Smooth muscle cell (in vitro differentiated cells): ENCODE data around the gene CLSTN1. TPM values are rescaled to one million over a fixed set of nuclear protein-coding genes. Genes with fewer than 3 reads are reported as not detected.

ENCODE experiments used
- DNase-seq: peaks from one replicate; lab custom pipeline; 2025; ENCODE audit not compliant: unreplicated experiment; lab: John Stamatoyannopoulos, UW
- H2AFZ ChIP-seq: fragments of 200-600 bp; sonication (generic); 2 replicates; pipeline ENCODE4 v1.6.0; 2016; ENCODE audit warnings: antibody characterized with exemption, low read depth, mild to moderate bottlenecking
- H3F3A ChIP-seq: fragments of 200-600 bp; sonication (generic); 2 replicates; pipeline ENCODE4 v1.6.0; 2017; ENCODE audit warnings: antibody characterized with exemption, low read depth
- H3K27ac ChIP-seq: fragments of 200-600 bp; sonication (generic); 2 replicates; pipeline ENCODE4 v1.5.1; 2016; ENCODE audit warnings: low read depth, mild to moderate bottlenecking
- H3K27me3 ChIP-seq: fragments of 200-600 bp; sonication (generic); 2 replicates; pipeline ENCODE4 v1.6.1; 2016; ENCODE audit warnings: low read depth, mild to moderate bottlenecking
- H3K36me3 ChIP-seq: fragments of 200-600 bp; sonication (generic); 2 replicates; pipeline ENCODE4 v1.5.1; 2016; ENCODE audit warnings: low read depth
- H3K4me1 ChIP-seq: fragments of 200-600 bp; sonication (generic); 2 replicates; pipeline ENCODE4 v1.5.1; 2016; ENCODE audit warnings: low read depth
- H3K4me2 ChIP-seq: fragments of 200-600 bp; sonication (generic); 2 replicates; pipeline ENCODE4 v1.6.0; 2016; ENCODE audit warnings: mild to moderate bottlenecking
- H3K4me3 ChIP-seq: fragments of 200-600 bp; sonication (generic); 2 replicates; pipeline ENCODE4 v1.5.1; 2016; ENCODE audit warnings: mild to moderate bottlenecking
- H3K79me2 ChIP-seq: fragments of 200-600 bp; sonication (generic); 2 replicates; pipeline ENCODE4 v1.6.0; 2016; ENCODE audit warnings: low read depth, mild to moderate bottlenecking
- H3K9ac ChIP-seq: fragments of 200-600 bp; sonication (generic); 2 replicates; pipeline ENCODE4 v1.6.0; 2016; ENCODE audit warnings: low read depth
- H3K9me3 ChIP-seq: fragments of 200-600 bp; sonication (generic); replicated peaks from 2 replicates; pipeline ENCODE4 v1.5.1; 2016; ENCODE audit warnings: low read depth
- H4K20me1 ChIP-seq: fragments of 200-600 bp; sonication (generic); 2 replicates; pipeline ENCODE4 v1.6.0; 2016; ENCODE audit warnings: low read depth
- CTCF ChIP-seq: fragments of 200-600 bp; sonication (generic); IDR thresholded peaks from 2 replicates; pipeline ENCODE4 v1.5.1; 2017; ENCODE audit warnings: borderline replicate concordance, mild to moderate bottlenecking, antibody characterized with exemption; ENCODE audit not compliant: insufficient read depth, poor library complexity, severe bottlenecking
- WGBS: methylation state at CpG from one replicate; pipeline ENCODE4 v1.1.7; 2016; ENCODE audit warnings: low lambda C conversion rate; 5-methylcytosine and 5-hydroxymethylcytosine counted together
- polyA plus RNA-seq: library from polyadenylated mRNA; unstranded; fragments of >200 nt; fragmentation: Nextera tagmentation; extraction: Ambion mirVana; gene quantifications from 2 replicates; pipeline ENCODE4 v1.2.1, GENCODE V29; 2016
- total RNA-seq: library from RNA; depleted of rRNA; stranded (reverse); fragments of >200 nt; gene quantifications from 2 replicates; pipeline ENCODE4 v1.2.3, GENCODE V29; 2014

The CLSTN1 gene
- total and polyA plus RNA-seq, 2 experiments from 2014 or later: 51.3 to 83.5 TPM

GRCh38 chr1:9736241-9736640 lies 87.5 kb downstream of the CLSTN1 start:
- no peaks in the 10 kb centered on the region for H3K9me3 ChIP-seq
- H3K4me2 ChIP-seq: no peak overlapping the region
- H4K20me1 ChIP-seq: no peaks in the 10 kb centered on the region
- H3K4me1 ChIP-seq: no peaks in the 10 kb centered on the region
- TF ChIP-seq CTCF: no peak
- no peaks in the 10 kb centered on the region for H3F3A ChIP-seq
- no peak overlapping the region for H3K9ac ChIP-seq
- WGBS: 96% methylated on average over 5 of the region's 5 CpGs
- no peak for DNase-seq
- H3K4me3 ChIP-seq: no peak overlapping the region
- H3K27me3 ChIP-seq: no peaks in the 10 kb centered on the region
- H3K79me2 ChIP-seq: no peaks in the 10 kb centered on the region
- H3K27ac ChIP-seq: no peak overlapping the region
- peaks cover 3% of the 10 kb centered on the region for H3K36me3 ChIP-seq
- H2AFZ ChIP-seq: no peak overlapping the region

DNA sequence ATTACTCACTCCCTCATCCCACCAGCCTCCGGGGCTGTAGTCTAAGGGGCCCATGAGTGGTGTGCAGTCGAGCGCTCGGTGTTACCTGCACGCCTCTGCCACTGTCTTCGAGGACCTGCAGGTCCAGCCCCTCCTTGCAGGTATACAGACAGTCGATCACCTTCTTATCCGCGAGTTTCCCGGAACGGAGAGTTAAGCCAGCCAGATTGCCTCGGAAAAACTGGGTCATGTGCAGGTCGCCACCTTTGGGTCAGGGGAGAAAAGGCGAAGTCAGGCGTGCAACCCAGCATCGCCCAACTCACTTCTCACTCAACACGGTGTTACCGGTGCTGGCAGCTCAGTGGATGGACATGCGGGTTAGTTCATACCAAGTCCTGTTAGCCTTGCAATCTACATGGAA lies 88.0 kb downstream of the CLSTN1 start:
- WGBS: 98% methylated on average over 19 of the region's 19 CpGs
- Histone ChIP-seq H3K4me2 (no peak overlapping the region), H3K79me2 (no peaks in the 10 kb centered on the region), H3K27ac (no peak overlapping the region), H3K9me3 (no peaks in the 10 kb centered on the region), H3K9ac (no peak overlapping the region), H3K36me3 (peaks cover 3% of the 10 kb centered on the region), H3K27me3 (no peaks in the 10 kb centered on the region), H3K4me3 (no peak overlapping the region), H3F3A (no peaks in the 10 kb centered on the region), H4K20me1 (no peaks in the 10 kb centered on the region), H3K4me1 (no peaks in the 10 kb centered on the region), H2AFZ (no peak overlapping the region)
- no peak for DNase-seq
- no peak for TF ChIP-seq CTCF

GRCh38 chr1:9733160-9733789 lies 90.5 kb downstream of the CLSTN1 start:
- Histone ChIP-seq H3K4me2 (no peak overlapping the region), H3K36me3 (no peaks in the 10 kb centered on the region), H3K9me3 (no peaks in the 10 kb centered on the region), H3F3A (no peaks in the 10 kb centered on the region), H3K79me2 (no peaks in the 10 kb centered on the region), H3K27ac (no peak overlapping the region), H3K4me3 (no peak overlapping the region), H4K20me1 (no peaks in the 10 kb centered on the region), H3K9ac (no peak overlapping the region), H3K27me3 (no peaks in the 10 kb centered on the region), H3K4me1 (no peaks in the 10 kb centered on the region), H2AFZ (no peak overlapping the region)
- no peak for TF ChIP-seq CTCF
- no peak for DNase-seq
- 98% methylated on average over 14 of the region's 14 CpGs for WGBS
